Esophagus (tissue), 2 donors: Measurements from ENCODE around the gene PDE7B. TPM values are rescaled to one million over a fixed set of nuclear protein-coding genes. Genes with fewer than 3 reads are reported as not detected.

Source experiments
- H3K27ac ChIP-seq, 2 donors: one replicate each; pipeline ENCODE4 v1.5.1; 2013; ENCODE audit warnings: low read depth in 2 of 2, mild to moderate bottlenecking in 2 of 2, inconsistent platforms in 1 of 2, low read length in 1 of 2, moderate library complexity in 1 of 2
- H3K27me3 ChIP-seq, 2 donors: one replicate each; pipeline ENCODE4 v1.6.1; 2013; ENCODE audit warnings: low read length in 2 of 2, control low read depth in 1 of 2, mild to moderate bottlenecking in 1 of 2; ENCODE audit not compliant: insufficient read depth in 2 of 2, control insufficient read depth in 1 of 2
- H3K36me3 ChIP-seq, 2 donors: one replicate each; pipeline ENCODE4 v1.6.1; 2013; ENCODE audit warnings: low read length in 1 of 2; ENCODE audit not compliant: control insufficient read depth in 2 of 2, insufficient read depth in 2 of 2
- H3K4me1 ChIP-seq, 2 donors: one replicate each; pipeline ENCODE4 v1.6.1; 2013; ENCODE audit warnings: low read length in 1 of 2; ENCODE audit not compliant: control insufficient read depth in 2 of 2, insufficient read depth in 2 of 2
- H3K4me3 ChIP-seq, 2 donors: one replicate each; pipeline ENCODE4 v1.5.1; 2013; ENCODE audit warnings: low read length in 2 of 2, mild to moderate bottlenecking in 2 of 2, low read depth in 1 of 2, moderate library complexity in 1 of 2
- H3K9me3 ChIP-seq, 2 donors: one replicate each; pipeline ENCODE4 v1.6.1; 2013; ENCODE audit warnings: mild to moderate bottlenecking in 2 of 2, low read depth in 1 of 2, low read length in 1 of 2, moderate library complexity in 1 of 2; ENCODE audit not compliant: control insufficient read depth in 2 of 2, insufficient read depth in 1 of 2
- WGBS, 2 donors: extraction: QIAGEN DNeasy Blood & Tissue Kit; methylation state at CpG; one replicate each; pipeline ENCODE4 v1.1.7; 2013; 5-methylcytosine and 5-hydroxymethylcytosine counted together
- polyA plus RNA-seq, 2 donors: library from polyadenylated mRNA; stranded (reverse); fragments of 200-250 nt; gene quantifications; one replicate each; pipeline ENCODE4 v1.2.3, GENCODE V29; 2013
- donor health status: healthy with polysubstance abuse.
- donor health status: Bipolar disorder and iron deficiency.

The PDE7B gene
- polyA plus RNA-seq, 2 donors, result 0.18 to 0.64 TPM

DNA sequence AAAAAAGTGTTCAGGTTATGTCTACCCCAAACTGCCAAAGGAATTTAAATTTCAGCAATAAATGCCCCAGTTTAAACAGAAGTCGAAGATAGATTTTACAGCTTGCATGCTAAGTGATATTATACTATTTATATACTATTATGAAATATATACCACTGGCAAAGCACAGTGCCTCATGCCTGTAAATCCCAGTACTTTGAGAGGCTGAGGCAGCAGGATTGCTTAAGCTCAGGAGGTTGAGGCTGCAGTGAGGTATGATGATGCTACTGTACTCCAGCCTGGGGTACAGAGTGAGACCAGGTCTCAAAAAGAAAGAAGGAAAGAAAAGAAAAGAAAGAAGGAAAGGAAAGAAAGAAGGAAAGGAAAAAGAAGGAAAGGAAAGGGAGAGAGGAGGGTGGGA is 296.6 kb downstream of the PDE7B start:
- no peak overlapping the region for H3K27ac ChIP-seq

DNA sequence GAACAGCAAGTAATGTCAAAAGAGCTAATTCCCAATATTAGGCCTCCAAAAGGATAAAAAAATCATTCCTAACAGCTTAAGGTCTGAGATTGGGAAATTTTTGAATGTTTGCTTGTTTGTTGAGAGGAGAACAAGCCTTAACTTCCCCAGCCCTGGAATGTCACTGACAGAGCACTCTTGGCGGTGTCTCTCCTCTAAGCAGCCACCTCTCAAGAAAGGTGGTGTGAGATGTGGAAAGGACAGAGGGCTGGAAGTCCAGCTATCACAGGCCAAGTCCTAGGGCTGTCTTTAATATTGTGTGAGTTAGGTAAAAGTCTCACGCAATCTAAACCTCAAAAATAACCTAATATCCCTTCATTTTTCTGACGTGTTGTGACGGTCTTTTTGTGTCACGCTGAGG is 297.0 kb downstream of the PDE7B start:
- Histone ChIP-seq H3K4me1 (no peaks in the 10 kb centered on the region), H3K36me3 (no peaks in the 10 kb centered on the region), H3K4me3 (no peak overlapping the region), H3K9me3 (no peaks in the 10 kb centered on the region), H3K27me3 (no peaks in the 10 kb centered on the region), H3K27ac (no peak overlapping the region)
- WGBS, 2 donors, result 69 to 79% methylated on average over 5 of the region's 5 CpGs

More for the DNA sequence above, 296.6 kb downstream of the PDE7B start:
- Histone ChIP-seq H3K4me1 (no peaks in the 10 kb centered on the region), H3K27me3 (no peaks in the 10 kb centered on the region), H3K9me3 (no peaks in the 10 kb centered on the region), H3K36me3 (no peaks in the 10 kb centered on the region), H3K4me3 (no peak overlapping the region)
- WGBS, 2 donors, result 81 to 87% methylated on average over 1 of the region's 1 CpG

- WGBS, 2 donors, result 76 to 88% methylated on average over 2 of the region's 2 CpGs
- H3K27ac ChIP-seq, result no peak overlapping the region
Observed at GRCh38 chr6:136149311-136149710, 297.8 kb downstream of the PDE7B start.

GRCh38 chr6:136150961-136151360 is 299.5 kb downstream of the PDE7B start:
- no peak overlapping the region for H3K4me3 ChIP-seq
- no peaks in the 10 kb centered on the region for H3K27me3 ChIP-seq
- H3K27ac ChIP-seq, result no peak overlapping the region
- no peaks in the 10 kb centered on the region for H3K36me3 ChIP-seq
- WGBS, 2 donors, result 80 to 94% methylated on average over 1 of the region's 1 CpG
- H3K9me3 ChIP-seq, result no peaks in the 10 kb centered on the region
- no peaks in the 10 kb centered on the region for H3K4me1 ChIP-seq

More at GRCh38 chr6:136149311-136149710, 297.8 kb downstream of the PDE7B start:
- no peaks in the 10 kb centered on the region for H3K4me1 ChIP-seq
- no peak overlapping the region for H3K4me3 ChIP-seq
- no peaks in the 10 kb centered on the region for H3K27me3 ChIP-seq
- no peaks in the 10 kb centered on the region for H3K36me3 ChIP-seq
- H3K9me3 ChIP-seq, result no peaks in the 10 kb centered on the region

GRCh38 chr6:136153707-136154375 is 302.3 kb downstream of the PDE7B start:
- 83 to 87% methylated on average over 7 of the region's 7 CpGs for WGBS, 2 donors
- Histone ChIP-seq H3K27ac (no peak overlapping the region), H3K4me3 (no peak overlapping the region), H3K9me3 (no peaks in the 10 kb centered on the region), H3K27me3 (no peaks in the 10 kb centered on the region), H3K36me3 (no peaks in the 10 kb centered on the region), H3K4me1 (no peaks in the 10 kb centered on the region)

- Histone ChIP-seq H3K4me1 (no peaks in the 10 kb centered on the region), H3K9me3 (no peaks in the 10 kb centered on the region), H3K27me3 (no peaks in the 10 kb centered on the region), H3K4me3 (no peak overlapping the region), H3K27ac (no peak overlapping the region), H3K36me3 (no peaks in the 10 kb centered on the region)
Observed at GRCh38 chr6:136155191-136155590, 303.7 kb downstream of the PDE7B start.

DNA sequence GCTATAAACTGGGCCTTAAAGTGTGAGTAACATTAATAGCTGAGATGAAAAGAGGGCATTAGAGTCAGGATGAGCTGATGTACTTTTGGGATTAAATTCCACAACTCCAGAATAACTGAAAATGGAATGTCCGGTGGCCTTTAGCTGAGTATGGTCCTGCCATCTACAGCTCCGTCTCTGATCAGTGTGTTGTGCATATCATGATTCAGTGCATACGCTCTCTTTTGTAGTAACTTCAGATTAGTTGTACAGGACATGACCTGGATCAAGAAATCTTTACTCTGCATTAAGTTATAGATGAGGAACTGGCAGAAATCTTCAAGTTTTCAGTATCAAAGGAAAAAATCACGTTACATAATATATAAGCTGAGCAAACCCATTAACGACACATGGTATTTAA is 306.2 kb downstream of the PDE7B start:
- no peak overlapping the region for H3K4me3 ChIP-seq
- no peaks in the 10 kb centered on the region for H3K9me3 ChIP-seq
- H3K27ac ChIP-seq, result no peak overlapping the region
- no peaks in the 10 kb centered on the region for H3K4me1 ChIP-seq
- H3K36me3 ChIP-seq, result no peaks in the 10 kb centered on the region
- H3K27me3 ChIP-seq, result no peaks in the 10 kb centered on the region
- WGBS, 2 donors, result 95 to 97% methylated on average over 5 of the region's 5 CpGs

DNA sequence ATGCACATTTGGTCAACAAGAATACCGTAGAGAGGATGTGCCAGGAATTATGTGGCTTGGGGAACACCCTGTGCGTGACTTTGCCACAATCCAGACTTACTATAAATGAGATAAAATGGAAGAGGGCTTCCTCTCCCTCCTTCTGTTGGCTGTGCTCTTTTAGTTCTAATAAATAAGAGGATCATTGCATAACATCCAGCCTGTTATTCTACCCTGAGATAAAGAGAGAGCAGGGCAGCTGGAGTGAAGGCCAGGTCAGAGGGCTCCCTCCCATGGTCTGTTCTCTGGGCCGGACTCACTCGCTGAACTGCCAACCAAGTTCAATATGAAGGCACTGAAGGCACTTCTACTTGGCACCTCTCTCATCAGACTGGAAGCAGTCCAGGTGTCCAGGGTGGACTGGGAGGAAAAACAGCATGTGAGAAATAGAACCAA is 306.9 kb downstream of the PDE7B start:
- Histone ChIP-seq H3K9me3 (no peaks in the 10 kb centered on the region), H3K4me1 (no peaks in the 10 kb centered on the region), H3K27me3 (no peaks in the 10 kb centered on the region), H3K4me3 (no peak overlapping the region), H3K27ac (no peak overlapping the region), H3K36me3 (no peaks in the 10 kb centered on the region)
- 67 to 78% methylated on average over 4 of the region's 4 CpGs for WGBS, 2 donors

DNA sequence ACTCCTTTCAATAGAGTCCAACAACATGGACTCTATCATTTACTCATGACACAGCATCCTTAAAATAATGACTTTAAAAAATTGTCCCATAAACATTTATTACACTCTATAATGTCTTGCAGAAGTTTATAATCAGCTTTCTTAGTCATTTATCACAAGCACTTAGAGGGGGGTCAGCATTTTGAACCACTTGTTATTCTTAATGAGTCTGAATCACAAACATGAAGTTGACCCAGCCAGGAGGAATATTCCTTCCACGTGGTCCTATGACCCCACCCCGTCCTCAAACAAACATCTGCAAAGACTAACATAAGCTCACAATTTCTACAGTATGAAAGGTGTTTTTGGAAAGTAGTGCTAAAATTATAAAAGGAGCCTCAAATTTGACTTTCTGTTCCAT is 307.5 kb downstream of the PDE7B start:
- Histone ChIP-seq H3K36me3 (no peaks in the 10 kb centered on the region), H3K9me3 (no peaks in the 10 kb centered on the region), H3K27ac (no peak overlapping the region), H3K27me3 (no peaks in the 10 kb centered on the region), H3K4me1 (no peaks in the 10 kb centered on the region), H3K4me3 (no peak overlapping the region)
- WGBS, 2 donors, result 60 to 71% methylated on average over 2 of the region's 2 CpGs

- Histone ChIP-seq H3K9me3 (no peaks in the 10 kb centered on the region), H3K4me1 (no peaks in the 10 kb centered on the region), H3K27ac (no peak overlapping the region), H3K36me3 (no peaks in the 10 kb centered on the region), H3K27me3 (no peaks in the 10 kb centered on the region), H3K4me3 (no peak overlapping the region)
- 88 to 91% methylated on average over 4 of the region's 4 CpGs for WGBS, 2 donors
Observed at GRCh38 chr6:136160250-136160649, 308.7 kb downstream of the PDE7B start.
